ENCODE measurements around the gene TMEM139.

Gene TMEM139

GRCh38 chr7:143284591-143285469 is at the start of gene TMEM139:
TMEM139 (plus strand) TSS chr7:143284958; CDS start chr7:143285958, 1,000 bp downstream.
- no peak for DNase-seq

- DNase-seq = no peak
These were observed 49.2 kb upstream of the TMEM139 start for GRCh38 chr7:143235561-143235960.

- no peak for DNase-seq
These were observed 48.3 kb upstream of the TMEM139 start for GRCh38 chr7:143236408-143236990.

GRCh38 chr7:143237366-143237765 is 47.4 kb upstream of the TMEM139 start:
- DNase-seq = no peak

- no peak for DNase-seq
These were observed 46.3 kb upstream of the TMEM139 start for GRCh38 chr7:143238289-143238980.

- no peak for DNase-seq
These were observed 44.9 kb upstream of the TMEM139 start for GRCh38 chr7:143239813-143240212.

- peak; percentile 74 for DNase-seq
These were observed 44.2 kb upstream of the TMEM139 start for GRCh38 chr7:143240291-143241168.

GRCh38 chr7:143242306-143242705 is 42.5 kb upstream of the TMEM139 start:
- no peak for DNase-seq

GRCh38 chr7:143243111-143243510 is 41.6 kb upstream of the TMEM139 start:
- DNase-seq = no peak

- no peak for DNase-seq
These were observed 41.1 kb upstream of the TMEM139 start for GRCh38 chr7:143243614-143244013.

- no peak for DNase-seq
These were observed 40.4 kb upstream of the TMEM139 start for GRCh38 chr7:143244321-143244720.

- DNase-seq = no peak
These were observed 39.6 kb upstream of the TMEM139 start for GRCh38 chr7:143245123-143245522.

GRCh38 chr7:143247372-143247771 is 37.4 kb upstream of the TMEM139 start:
- no peak for DNase-seq

- DNase-seq = no peak
These were observed 35.9 kb upstream of the TMEM139 start for GRCh38 chr7:143248761-143249354.

- no peak for DNase-seq
These were observed 34.6 kb upstream of the TMEM139 start for GRCh38 chr7:143250199-143250598.

- no peak for DNase-seq
These were observed 33.9 kb upstream of the TMEM139 start for GRCh38 chr7:143250822-143251221.

GRCh38 chr7:143252006-143252405 is 32.8 kb upstream of the TMEM139 start:
- DNase-seq = no peak

- DNase-seq = no peak
These were observed 29.2 kb upstream of the TMEM139 start for GRCh38 chr7:143255564-143255963.

GRCh38 chr7:143256325-143256724 is 28.4 kb upstream of the TMEM139 start:
- no peak for DNase-seq

- no peak for DNase-seq
These were observed 27.8 kb upstream of the TMEM139 start for GRCh38 chr7:143256932-143257331.

GRCh38 chr7:143257501-143257900 is 27.3 kb upstream of the TMEM139 start:
- DNase-seq = no peak

GRCh38 chr7:143258831-143259230 is 25.9 kb upstream of the TMEM139 start:
- no peak for DNase-seq

Measured in activated naive CD4-positive, alpha-beta T cell treated with Interleukin-2 at 50 U/mL for 16 hours (primary cell).